Heart right ventricle (tissue), 16 donors: Measurements from ENCODE around the gene NR2E3. TPM values are rescaled to one million over a fixed set of nuclear protein-coding genes. Genes with fewer than 3 reads are reported as not detected.

Experiments used
- ATAC-seq, 8 donors: fragments of 200-7000 bp; cut with Tn5 transposase; one replicate each; pipeline ENCODE4 v1.9.1; 2020; ENCODE audit warnings: mild to moderate bottlenecking in 8 of 8, moderate library complexity in 8 of 8, moderate number of reproducible peaks in 1 of 8
- DNase-seq, 2 donors: peaks; one replicate each; pipeline ENCODE4 v3.0.0-alpha.2; 2020
- H3K27ac ChIP-seq, 10 donors: fragments of 200-600 bp; sonication (generic) in 2 of 10; one replicate each; pipeline versions ENCODE4 v1.5.0 to v1.8.0; 2020 to 2022; ENCODE audit warnings: mild to moderate bottlenecking in 3 of 10
- H3K27me3 ChIP-seq, 7 donors: fragments of 200-600 bp; one replicate each; pipeline ENCODE4 v1.8.0; 2021 to 2022; ENCODE audit warnings: mild to moderate bottlenecking in 2 of 7
- H3K36me3 ChIP-seq, 9 donors: fragments of 200-600 bp; sonication (generic) in 1 of 9; one replicate each; pipeline versions ENCODE4 v1.5.0 to v1.8.0; 2020 to 2022; ENCODE audit warnings: mild to moderate bottlenecking in 2 of 9
- H3K4me1 ChIP-seq, 9 donors: fragments of 200-600 bp; sonication (generic) in 1 of 9; one replicate each; pipeline versions ENCODE4 v1.5.0 to v1.8.0; 2020 to 2022; ENCODE audit warnings: mild to moderate bottlenecking in 4 of 9
- H3K4me3 ChIP-seq, 10 donors: fragments of 200-600 bp; sonication (generic) in 2 of 10; one replicate each; pipeline versions ENCODE4 v1.5.0 to v1.8.0; 2020 to 2022; ENCODE audit warnings: mild to moderate bottlenecking in 7 of 10, moderate library complexity in 2 of 10
- H3K9me3 ChIP-seq, 11 donors: fragments of 200-600 bp in 10 of 11; sonication (generic) in 2 of 11; one replicate each; pipeline versions ENCODE4 v1.5.0 to v1.8.0; 2013 to 2022; ENCODE audit warnings: mild to moderate bottlenecking in 2 of 11, control low read depth in 1 of 11, moderate library complexity in 1 of 11
- CTCF ChIP-seq, 9 donors: fragments of 200-600 bp; sonication (generic) in 2 of 9; IDR thresholded peaks; one replicate each; pipeline versions ENCODE4 v1.5.0 to v1.8.0; 2021 to 2022; ENCODE audit warnings: antibody characterized with exemption in 9 of 9, mild to moderate bottlenecking in 5 of 9, moderate library complexity in 1 of 9
- WGBS, 2 donors: extraction: QIAGEN DNeasy Blood & Tissue Kit; methylation state at CpG; one replicate each; pipeline ENCODE4 v1.1.7; 2013; ENCODE audit warnings: inconsistent platforms in 1 of 2; 5-methylcytosine and 5-hydroxymethylcytosine counted together
- intact Hi-C, 10 donors: fragments of 100-400 bp; cut with DNase I; formaldehyde crosslinking; loops; one replicate each; pipeline versions ENCODE4 v1.11.1 to v1.14.2; 2022
- long read RNA-seq, 3 donors: library from polyadenylated mRNA; unstranded; transcript quantifications; one replicate each; pipeline ENCODE4 v2.0.0, GENCODE V29; 2020 to 2021
- polyA plus RNA-seq, 2 donors: library from polyadenylated mRNA; stranded (reverse); fragments of 200-250 nt; gene quantifications; one replicate each; pipeline ENCODE4 v1.2.3, GENCODE V29; 2013
- total RNA-seq, 10 donors: library from RNA; stranded (reverse); fragmentation: NEBNext Ultra II Directional in 3 of 10; extraction: Animal tissue kit (Norgen Biotek cat#: 25700) in 3 of 10; gene quantifications; one replicate each; pipeline versions ENCODE4 v1.2.1 to v1.2.4, GENCODE V29; 2021 to 2023
- donor health status: Arrhythmogenic right ventricular cardiomyopathy.
- donor health status: ischemic (EF 13 %, LVEDD 7.1; RV severe dilation, severe dysfunction).
- donor health status: healthy with polysubstance abuse.
- donor health status: DM: no; HTN: yes; CAD: no.
- donor health status: DM: no; HTN: no; CAD: no.
- donor health status: ischemic (EF 25% LVEDD 6.9; RV normal size, moderate dysfunction).
- donor health status: ischemic (EF 25% LVEDD 5.7; RV mildly dilated, moderate dysfunction).
- donor health status: healthy.
- donor health status: DM: yes; HTN: yes; CAD: no.
- donor health status: Ischemic cardiomyopathy.
- donor health status: ischemic (EF 35%, LVEDD 5.7; RV mildly dilated, moderate dysfunction).
- donor health status: nonischemic (EF 11% LVEDD 7.7; RV severe dilation, severe dysfunction).
- donor health status: DM: yes; HTN: yes; CAD: no.
- donor health status: PGD.
- donor health status: ischemic (EF 29% LVEDD 5.4; RV normal size, mild dysfunction).
- donor health status: nonischemic (EF 23%, LVEDD 6.1; RV moderate dilation, normal function).

NR2E3 gene
- total RNA-seq (under 1 TPM in 3 of 10 donors, not detected in 7; 0.12 to 0.26 (median 0.15) TPM), polyA plus RNA-seq (under 1 TPM in 1 of 2 donors, not detected in 1; 0.04 TPM)
- long read RNA-seq, donor 1 = 0 reads
- long read RNA-seq, donor 2, partial matches to known transcripts = 1 of 1 reads
- long read RNA-seq, donor 2, other reads (novel, unspliced or antisense) = 0 of 1 reads
- long read RNA-seq, donor 3 = 0 reads

- intact Hi-C loops = no loop called here
- Histone ChIP-seq H3K4me1 (peaks cover 0 to 20% (median 12%) of the 10 kb centered on the region in 9 donors), H3K27ac (no peak within 1 kb of the TSS), H3K9me3 (no peaks in the 10 kb centered on the region), H3K4me3 (no peak within 1 kb of the TSS), H3K36me3 (no peaks in the 10 kb centered on the region), H3K27me3 (peaks cover 0 to 3% (median 0%) of the 10 kb centered on the region in 7 donors)
- DNase-seq (no peak), ATAC-seq (no peak)
- WGBS, 2 donors = 86 to 89% methylated on average over 16 of the region's 16 CpGs
- TF ChIP-seq CTCF (IDR thresholded peaks at IDR 0.05) = no peak
Measured at GRCh38 chr15:71810256-71811035, at the start of gene NR2E3. Gene NR2E3, plus strand, starts transcription at chr15:71810554. Its CDS starts 190 bp downstream, at chr15:71810744.

- peaks cover 0 to 14% (median 10%) of the 10 kb centered on the region in 9 donors for H3K4me1 ChIP-seq
- H3K27ac ChIP-seq = no peak overlapping the region
- TF ChIP-seq CTCF (IDR thresholded peaks at IDR 0.05) = no peak
- H3K36me3 ChIP-seq = peaks cover 0 to 43% (median 0%) of the 10 kb centered on the region in 9 donors
- H3K4me3 ChIP-seq = no peak overlapping the region
- intact Hi-C loops = no loop called here
- no peak for ATAC-seq
- 91 to 94% methylated on average over 1 of the region's 1 CpG for WGBS, 2 donors
- no peaks in the 10 kb centered on the region for H3K27me3 ChIP-seq
- no peak for DNase-seq
- peaks cover 0 to 19% (median 10%) of the 10 kb centered on the region in 11 donors for H3K9me3 ChIP-seq
Measured at GRCh38 chr15:71760852-71761251, 49.5 kb upstream of the NR2E3 start.

- Histone ChIP-seq H3K4me1 (peaks cover 0 to 12% (median 8%) of the 10 kb centered on the region in 9 donors), H3K9me3 (peaks cover 0 to 19% (median 10%) of the 10 kb centered on the region in 11 donors), H3K36me3 (peaks cover 0 to 51% (median 0%) of the 10 kb centered on the region in 9 donors), H3K27ac (peak overlapping the region in 3 of 10 donors; percentile 23 to 59 (median 28)), H3K27me3 (no peaks in the 10 kb centered on the region), H3K4me3 (no peak overlapping the region)
- peak in 6 of 8 donors; percentile 50 to 92 (median 77) for ATAC-seq
- no peak for TF ChIP-seq CTCF (IDR thresholded peaks at IDR 0.05)
- WGBS, 2 donors = 33 to 36% methylated on average over 3 of the region's 3 CpGs
- intact Hi-C loops = no loop called here
- DNase-seq = no peak
Measured at GRCh38 chr15:71761649-71762048, 48.7 kb upstream of the NR2E3 start.

GRCh38 chr15:71768184-71768583 lies 42.2 kb upstream of the NR2E3 start:
- ATAC-seq (no peak), DNase-seq (no peak)
- Histone ChIP-seq H3K36me3 (peaks cover 0 to 44% (median 0%) of the 10 kb centered on the region in 9 donors), H3K27ac (no peak overlapping the region), H3K9me3 (no peaks in the 10 kb centered on the region), H3K27me3 (no peaks in the 10 kb centered on the region), H3K4me3 (no peak overlapping the region), H3K4me1 (no peaks in the 10 kb centered on the region)
- TF ChIP-seq CTCF (IDR thresholded peaks at IDR 0.05) = no peak
- WGBS, 2 donors = 95 to 96% methylated on average over 5 of the region's 5 CpGs
- intact Hi-C loops = no loop called here
